Measurements from ENCODE around the gene DCLK1.
"Not testable (repeated sequence)": the region's sequence is repeated elsewhere in the genome, so short reads cannot be mapped to it uniquely, and the experiment has no call there.

The DCLK1 gene

GRCh38 chr13:35983206-35983605, 148.0 kb downstream of the DCLK1 start:
- no peak for DNase-seq

GRCh38 chr13:35979361-35979951, 151.7 kb downstream of the DCLK1 start:
- DNase-seq = no peak

GRCh38 chr13:35978607-35979316, 152.4 kb downstream of the DCLK1 start:
- DNase-seq = peak; percentile 48

- no peak for DNase-seq
Measured at GRCh38 chr13:35977060-35977459, 154.1 kb downstream of the DCLK1 start.

- no peak for DNase-seq
Measured at GRCh38 chr13:35976126-35976525, 155.1 kb downstream of the DCLK1 start.

GRCh38 chr13:35966951-35967350, 164.2 kb downstream of the DCLK1 start:
- not testable (repeated sequence) for DNase-seq

GRCh38 chr13:35966024-35966423, 165.2 kb downstream of the DCLK1 start:
- DNase-seq = no peak

GRCh38 chr13:35965226-35965927, 165.8 kb downstream of the DCLK1 start:
- DNase-seq = no peak

GRCh38 chr13:35964863-35965180, 166.4 kb downstream of the DCLK1 start:
- DNase-seq = no peak

GRCh38 chr13:35964011-35964862, 166.9 kb downstream of the DCLK1 start:
- no peak for DNase-seq

GRCh38 chr13:35961461-35962220, 169.5 kb downstream of the DCLK1 start:
- no peak for DNase-seq

GRCh38 chr13:35961002-35961401, 170.2 kb downstream of the DCLK1 start:
- no peak for DNase-seq

- no peak for DNase-seq
Measured at GRCh38 chr13:35957996-35958395, 173.2 kb downstream of the DCLK1 start.

- no peak for DNase-seq
Measured at GRCh38 chr13:35957241-35957731, 173.9 kb downstream of the DCLK1 start.

- no peak for DNase-seq
Measured at GRCh38 chr13:35956074-35956473, 175.1 kb downstream of the DCLK1 start.

GRCh38 chr13:35954207-35954560, 177.0 kb downstream of the DCLK1 start:
- no peak for DNase-seq

GRCh38 chr13:35953537-35954206, 177.5 kb downstream of the DCLK1 start:
- DNase-seq = no peak

- no peak for DNase-seq
Measured at GRCh38 chr13:35947315-35947714, 183.9 kb downstream of the DCLK1 start.

GRCh38 chr13:35945368-35945767, 185.8 kb downstream of the DCLK1 start:
- no peak for DNase-seq

- DNase-seq = no peak
Measured at GRCh38 chr13:35941374-35941773, 189.8 kb downstream of the DCLK1 start.

- no peak for DNase-seq
Measured at GRCh38 chr13:35940734-35941133, 190.4 kb downstream of the DCLK1 start.

All from activated CD4-positive, alpha-beta T cell treated with anti-CD3 and anti-CD28 coated beads, Interleukin-2, Interleukin-6, amounts not matched to agents 100 ng/mL and 50 ng/mL, durations not matched to agents 16 hours and 8 hours (primary cell).